Uterus (tissue), 2 donors: ENCODE measurements around the gene UBE2O.

Experiments used
- POLR2A ChIP-seq, 2 donors: fragments of 450-650 bp; IDR thresholded peaks; one replicate each; pipeline ENCODE4 v1.6.1; 2016; ENCODE audit warnings: antibody characterized with exemption in 2 of 2, mild to moderate bottlenecking in 1 of 2, moderate library complexity in 1 of 2
- TF ChIP-seq, protein P1 (sequence below), 4 experiments: fragments of 200-600 bp in 2 of 4; fragments of 450-650 bp in 2 of 4; sonication (generic) in 2 of 4; IDR thresholded peaks; one replicate each; pipeline ENCODE4 v1.5.1; 2016 to 2019; ENCODE audit warnings: antibody characterized with exemption in 4 of 4, mild to moderate bottlenecking in 2 of 4, moderate library complexity in 1 of 4

DNA sequence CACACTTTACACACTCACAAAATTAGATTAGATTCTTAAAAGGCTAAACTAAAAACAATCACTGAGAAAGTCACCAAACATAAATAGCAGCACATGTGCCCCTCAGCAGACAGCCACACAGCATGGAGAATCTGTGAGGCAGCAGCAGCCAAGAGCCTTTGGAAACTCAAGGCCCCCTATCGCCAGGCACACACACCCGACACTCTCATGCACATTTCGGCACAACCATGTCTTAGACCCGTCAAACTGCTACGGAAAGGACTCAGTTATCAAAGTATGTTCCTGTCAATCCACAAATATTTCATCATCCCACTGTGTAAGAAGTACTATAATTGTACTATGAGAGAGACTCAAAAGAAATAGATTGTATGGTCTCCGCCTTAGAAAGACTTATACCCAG is 20.9 kb downstream of the UBE2O start:
- no peak for TF ChIP-seq POLR2A (IDR thresholded peaks at IDR 0.05)
- TF ChIP-seq, protein P1, sequence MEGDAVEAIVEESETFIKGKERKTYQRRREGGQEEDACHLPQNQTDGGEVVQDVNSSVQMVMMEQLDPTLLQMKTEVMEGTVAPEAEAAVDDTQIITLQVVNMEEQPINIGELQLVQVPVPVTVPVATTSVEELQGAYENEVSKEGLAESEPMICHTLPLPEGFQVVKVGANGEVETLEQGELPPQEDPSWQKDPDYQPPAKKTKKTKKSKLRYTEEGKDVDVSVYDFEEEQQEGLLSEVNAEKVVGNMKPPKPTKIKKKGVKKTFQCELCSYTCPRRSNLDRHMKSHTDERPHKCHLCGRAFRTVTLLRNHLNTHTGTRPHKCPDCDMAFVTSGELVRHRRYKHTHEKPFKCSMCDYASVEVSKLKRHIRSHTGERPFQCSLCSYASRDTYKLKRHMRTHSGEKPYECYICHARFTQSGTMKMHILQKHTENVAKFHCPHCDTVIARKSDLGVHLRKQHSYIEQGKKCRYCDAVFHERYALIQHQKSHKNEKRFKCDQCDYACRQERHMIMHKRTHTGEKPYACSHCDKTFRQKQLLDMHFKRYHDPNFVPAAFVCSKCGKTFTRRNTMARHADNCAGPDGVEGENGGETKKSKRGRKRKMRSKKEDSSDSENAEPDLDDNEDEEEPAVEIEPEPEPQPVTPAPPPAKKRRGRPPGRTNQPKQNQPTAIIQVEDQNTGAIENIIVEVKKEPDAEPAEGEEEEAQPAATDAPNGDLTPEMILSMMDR (IDR thresholded peaks at IDR 0.05) = no peak
